ENCODE results near the gene MYBPC3.

MYBPC3 gene

DNA sequence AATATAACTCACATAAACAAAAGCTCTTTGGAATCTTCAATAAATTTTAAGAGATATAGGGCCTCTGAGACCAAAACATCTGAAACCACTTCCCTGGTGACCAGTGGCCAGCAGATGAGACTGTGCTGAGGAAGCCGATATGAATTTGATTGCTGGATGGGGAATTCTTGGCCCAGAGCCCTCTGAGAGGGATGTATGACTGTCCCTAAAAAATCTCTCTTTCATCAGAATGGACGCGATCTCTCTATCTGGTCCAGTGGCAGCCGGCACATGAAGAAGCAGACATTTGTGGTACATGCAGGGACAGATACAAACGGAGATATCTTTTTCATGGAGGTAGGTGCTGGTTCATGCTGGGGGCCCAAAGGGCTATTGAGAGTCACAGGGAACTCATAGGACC is 37.5 kb downstream of the MYBPC3 start:
- DNase-seq, result no peak

DNA sequence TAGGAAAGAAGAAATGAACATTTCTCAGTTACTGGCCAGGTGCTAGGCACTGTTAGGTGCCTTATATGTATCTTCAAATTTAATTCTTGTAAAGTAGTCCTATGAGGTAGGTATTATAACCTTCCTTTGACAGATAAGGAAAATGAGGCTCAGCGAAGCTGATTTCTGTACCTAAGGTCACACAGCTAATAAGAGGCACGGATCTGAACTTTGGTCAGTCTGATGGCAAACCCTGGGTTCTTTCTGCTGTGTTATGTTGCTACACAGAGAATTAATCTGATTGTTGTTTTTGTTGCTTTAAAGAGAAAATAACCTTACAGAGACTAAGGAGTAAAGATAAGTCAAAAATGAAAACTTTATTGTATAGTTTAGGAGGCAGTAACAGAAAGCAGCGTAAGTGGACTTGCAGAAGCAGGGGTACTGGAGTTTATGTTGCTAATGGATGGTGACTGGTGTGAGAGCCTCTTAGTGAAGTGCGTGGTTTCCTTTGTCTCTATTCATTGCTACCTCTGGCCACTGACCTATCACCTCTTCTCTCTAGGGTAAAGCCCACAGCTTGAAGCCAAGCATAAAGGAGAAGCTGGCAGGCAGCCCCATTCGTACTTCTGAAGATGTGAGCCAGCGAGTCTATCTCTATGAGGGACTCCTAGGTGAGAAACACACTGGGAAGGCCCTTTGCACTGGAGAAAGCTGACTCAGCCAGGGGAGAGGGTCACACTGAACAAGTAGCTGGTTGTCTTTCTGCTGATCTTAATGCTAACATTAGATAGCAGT is 44.3 kb downstream of the MYBPC3 start:
- DNase-seq, result no peak

DNA sequence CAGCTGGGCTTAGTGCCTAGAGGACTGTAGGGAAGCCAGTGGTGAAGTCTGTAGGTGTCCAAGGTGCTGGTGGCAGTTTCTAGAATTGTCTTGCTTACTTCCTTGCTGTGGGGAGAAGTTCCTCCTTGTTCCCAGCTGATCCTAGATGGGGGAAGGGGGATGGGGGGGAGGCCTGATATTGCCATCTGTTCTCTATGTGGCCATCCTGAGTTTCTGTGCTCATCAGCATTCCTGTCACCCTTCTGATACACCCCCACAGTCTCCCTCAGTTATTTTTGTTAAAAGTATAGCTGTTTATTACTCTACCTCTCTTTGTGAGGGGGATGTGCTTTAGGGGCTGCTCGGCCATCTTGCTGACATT is 46.0 kb downstream of the MYBPC3 start:
- no peak for DNase-seq

DNA sequence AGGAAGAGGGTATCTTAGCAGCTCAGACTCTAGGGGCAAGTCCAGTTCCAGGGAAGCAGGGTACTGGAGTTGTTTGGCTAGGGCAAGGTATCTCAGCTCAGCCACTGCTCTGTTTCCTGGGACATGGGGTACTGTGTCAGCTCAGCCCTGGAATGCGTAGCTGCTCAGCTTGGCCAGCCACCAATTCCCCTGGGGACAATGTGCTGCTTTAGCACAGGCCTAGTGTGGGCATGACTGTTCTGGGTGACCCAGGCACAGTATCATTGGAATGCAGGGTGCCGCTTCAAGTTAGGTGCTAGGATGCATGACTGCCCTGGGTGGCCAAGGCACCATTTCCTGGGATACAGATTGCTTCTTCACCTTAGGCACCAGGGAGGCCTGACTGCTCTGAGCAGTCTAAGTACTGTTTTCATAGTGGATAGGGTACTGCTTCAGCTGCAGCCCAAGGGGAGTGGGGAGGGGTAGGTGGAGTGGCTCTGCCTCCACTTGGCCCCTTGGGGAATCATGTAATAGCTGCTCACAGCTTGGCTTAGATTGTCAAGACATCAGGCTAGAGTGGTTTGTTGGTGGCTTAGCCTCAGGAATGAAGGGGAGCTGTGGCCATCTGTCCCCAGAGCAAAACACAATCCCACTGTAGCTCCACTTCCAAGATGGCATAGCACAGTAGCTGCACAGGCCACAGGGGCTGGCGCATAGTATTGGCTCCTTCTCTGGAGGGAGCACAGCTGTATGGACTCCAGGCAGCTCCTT is 46.6 kb downstream of the MYBPC3 start:
- no peak for DNase-seq

- DNase-seq, result no peak
Measured at GRCh38 chr11:47302853-47303252, 49.6 kb downstream of the MYBPC3 start.

GRCh38 chr11:47299078-47299477 is 53.4 kb downstream of the MYBPC3 start:
- DNase-seq, result no peak

- no peak for DNase-seq
Measured at GRCh38 chr11:47296045-47296444, 56.5 kb downstream of the MYBPC3 start.

DNA sequence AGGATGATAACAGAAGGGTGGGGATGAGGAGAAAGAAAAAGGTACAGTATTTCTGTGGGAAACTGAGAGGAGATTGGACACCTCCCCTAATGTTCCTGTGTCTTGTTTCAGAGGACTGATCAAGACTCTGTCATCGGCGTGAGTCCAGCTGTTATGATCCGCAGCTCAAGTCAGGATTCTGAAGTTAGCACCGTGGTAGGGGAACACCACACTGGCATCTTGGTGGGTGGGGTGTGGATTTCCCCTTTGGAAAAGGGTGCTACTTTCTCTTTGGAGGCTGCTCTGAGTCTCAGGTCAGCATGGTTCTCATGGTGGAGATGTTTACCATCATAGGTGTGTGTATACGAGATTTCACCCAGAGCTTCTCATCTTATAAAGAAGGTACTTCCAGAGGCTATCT is 57.1 kb downstream of the MYBPC3 start:
- DNase-seq, result no peak

GRCh38 chr11:47289856-47290255 is 62.6 kb downstream of the MYBPC3 start:
- DNase-seq, result no peak

DNA sequence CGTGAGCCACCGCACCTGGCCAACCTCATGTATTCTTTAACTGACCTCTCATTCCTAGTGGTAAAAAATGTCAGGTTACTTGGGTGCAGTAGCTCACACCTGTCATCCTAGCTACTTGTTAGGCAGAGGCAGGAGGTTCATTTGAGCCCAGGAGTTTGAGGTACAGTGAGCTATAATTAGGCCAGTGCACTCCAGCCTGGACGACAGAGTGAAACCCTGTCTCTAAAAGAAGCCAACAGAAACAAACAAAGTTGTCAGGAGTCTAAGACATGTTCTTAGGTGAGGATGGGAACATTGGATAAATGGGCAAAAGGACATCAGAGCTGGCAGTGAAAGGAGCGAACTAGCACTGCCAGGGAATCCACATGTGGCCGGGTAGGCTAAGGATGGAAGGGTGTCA is 64.4 kb downstream of the MYBPC3 start:
- DNase-seq, result no peak

DNA sequence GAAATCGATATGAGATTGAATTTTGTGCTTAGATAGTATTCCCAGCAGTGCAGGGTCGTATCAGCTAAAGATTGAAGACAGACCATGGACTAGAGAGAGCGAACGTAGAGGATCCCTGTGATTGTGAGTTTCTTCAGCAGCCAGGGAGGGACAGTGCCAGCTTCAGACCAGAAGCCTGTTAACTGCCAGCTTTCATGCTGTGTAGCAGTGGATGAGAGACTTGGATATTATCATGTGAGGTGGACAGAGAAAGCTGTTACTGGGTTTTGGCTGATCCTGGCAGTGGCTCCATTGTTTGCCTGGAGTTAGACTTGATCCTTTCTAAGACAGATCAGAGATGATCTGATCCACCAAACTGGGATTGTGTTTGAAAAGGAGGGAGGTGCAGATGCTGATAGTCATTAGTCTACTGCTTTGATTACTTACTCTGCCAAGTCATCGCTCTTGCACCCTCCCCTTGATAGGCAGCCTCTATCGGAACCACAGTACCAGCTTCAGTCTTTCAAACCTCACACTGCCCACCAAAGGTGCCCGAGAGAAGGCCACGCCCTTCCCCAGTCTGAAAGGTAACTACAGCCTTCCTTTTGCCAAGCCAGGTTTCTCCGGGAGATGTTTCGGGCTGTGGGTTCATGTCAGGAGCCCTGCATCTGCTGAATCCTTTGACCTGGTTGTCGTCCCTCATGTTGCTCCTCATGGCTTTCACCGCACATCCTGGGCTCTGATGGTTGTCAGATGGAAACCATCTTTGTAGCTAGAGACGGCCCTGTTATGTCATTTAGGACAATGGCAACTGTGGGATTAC is 66.3 kb downstream of the MYBPC3 start:
- DNase-seq, result no peak

DNA sequence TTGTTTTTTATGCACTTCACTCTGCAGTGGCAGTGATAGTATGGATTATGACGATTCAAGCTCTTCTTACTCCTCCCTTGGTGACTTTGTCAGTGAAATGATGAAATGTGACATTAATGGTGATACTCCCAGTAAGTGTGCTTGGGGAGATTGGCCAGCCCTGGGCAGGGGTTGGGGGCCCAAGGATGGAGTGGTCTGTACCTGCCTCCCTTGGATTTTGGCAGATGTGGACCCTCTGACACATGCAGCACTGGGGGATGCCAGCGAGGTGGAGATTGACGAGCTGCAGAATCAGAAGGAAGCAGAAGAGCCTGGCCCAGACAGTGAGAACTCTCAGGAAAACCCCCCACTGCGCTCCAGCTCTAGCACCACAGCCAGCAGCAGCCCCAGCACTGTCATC is 68.4 kb downstream of the MYBPC3 start:
- no peak for DNase-seq

DNA sequence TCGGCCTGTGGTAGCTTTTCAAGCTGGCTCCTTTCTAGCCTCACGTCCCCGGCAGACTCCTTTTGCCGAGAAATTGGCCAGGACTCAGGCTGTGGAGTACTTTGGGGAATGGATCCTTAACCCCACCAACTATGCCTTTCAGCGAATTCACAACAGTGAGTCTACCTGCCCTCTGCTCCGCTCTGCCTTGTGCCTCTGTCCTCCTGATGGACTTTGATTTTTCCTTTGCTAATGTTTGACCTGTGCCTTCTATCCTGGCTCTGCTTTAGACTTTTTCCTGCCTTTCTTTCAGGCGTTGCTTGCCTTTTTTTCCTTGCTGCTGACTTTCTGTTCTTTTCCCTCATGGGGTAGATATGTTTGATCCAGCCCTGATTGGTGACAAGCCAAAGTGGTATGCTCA is 70.0 kb downstream of the MYBPC3 start:
- no peak for DNase-seq
